Keratinocyte (primary cell): ENCODE results near the gene PLPP3. TPM values are rescaled to one million over a fixed set of nuclear protein-coding genes. Genes with fewer than 3 reads are reported as not detected.

ENCODE experiments used
- DNase-seq: peaks from one replicate; pipeline ENCODE4 v3.0.0-alpha.2; 2011; ENCODE audit warnings: low read depth, missing footprints, low spot score
- FAIRE-seq: peaks from 2 replicates; lab custom pipeline; 2011; peaks lifted over from hg19 to GRCh38; lab: Jason Lieb, UNC
- H2AFZ ChIP-seq: 2 replicates; pipeline ENCODE4 v1.6.0; 2012; ENCODE audit warnings: low read length, control low read depth, inconsistent platforms; ENCODE audit not compliant: control insufficient read depth
- H3K27ac ChIP-seq: 2 replicates; pipeline ENCODE4 v1.5.1; 2011; ENCODE audit warnings: low read length; ENCODE audit not compliant: control insufficient read depth, insufficient read depth
- H3K27me3 ChIP-seq: 3 replicates; pipeline ENCODE4 v1.6.0; 2011; ENCODE audit warnings: low read length; ENCODE audit not compliant: control insufficient read depth, insufficient read depth; ENCODE audit errors: extremely low read depth
- H3K36me3 ChIP-seq, 2 experiments: 2 replicates in 1 of 2; 3 replicates in 1 of 2; pipeline ENCODE4 v1.5.1; 2011; ENCODE audit warnings: low read length in 2 of 2, mild to moderate bottlenecking in 1 of 2; ENCODE audit not compliant: control insufficient read depth in 2 of 2, insufficient read depth in 2 of 2; ENCODE audit errors: extremely low read depth in 1 of 2
- H3K4me1 ChIP-seq: 3 replicates; pipeline ENCODE4 v1.5.1; 2011; ENCODE audit warnings: low read length; ENCODE audit not compliant: control insufficient read depth, insufficient read depth; ENCODE audit errors: extremely low read depth
- H3K4me2 ChIP-seq: 3 replicates; pipeline ENCODE4 v1.6.0; 2011; ENCODE audit warnings: low read depth, low read length; ENCODE audit not compliant: control insufficient read depth, insufficient read depth; ENCODE audit errors: extremely low read depth
- H3K4me3 ChIP-seq, 3 experiments: fragments of 200-600 bp in 1 of 3; sonication (generic) in 1 of 3; 2 replicates in 2 of 3; 3 replicates in 1 of 3; pipeline ENCODE4 v1.5.1; 2011 to 2016; ENCODE audit warnings: low read length in 3 of 3, mild to moderate bottlenecking in 3 of 3, control low read depth in 2 of 3, inconsistent platforms in 1 of 3, low read depth in 1 of 3, mixed read lengths in 1 of 3, mixed run types in 1 of 3, moderate library complexity in 1 of 3; ENCODE audit not compliant: control insufficient read depth in 2 of 3, insufficient read depth in 2 of 3; ENCODE audit errors: extremely low read depth in 1 of 3
- H3K79me2 ChIP-seq: 2 replicates; pipeline ENCODE4 v1.6.0; 2012; ENCODE audit warnings: low read length; ENCODE audit not compliant: control insufficient read depth, insufficient read depth
- H3K9ac ChIP-seq: 3 replicates; pipeline ENCODE4 v1.6.0; 2011; ENCODE audit warnings: low read length; ENCODE audit not compliant: control insufficient read depth, insufficient read depth; ENCODE audit errors: extremely low read depth
- H3K9me1 ChIP-seq: 3 replicates; pipeline ENCODE4 v1.6.0; 2011; ENCODE audit warnings: low read length; ENCODE audit not compliant: control insufficient read depth, insufficient read depth; ENCODE audit errors: extremely low read depth
- H3K9me3 ChIP-seq: 2 replicates; pipeline ENCODE4 v1.5.1; 2012; ENCODE audit warnings: low read depth, low read length; ENCODE audit not compliant: control insufficient read depth
- H4K20me1 ChIP-seq: 3 replicates; pipeline ENCODE4 v1.6.0; 2011; ENCODE audit warnings: low read length; ENCODE audit not compliant: control insufficient read depth, insufficient read depth; ENCODE audit errors: extremely low read depth
- CTCF ChIP-seq, 3 experiments: IDR thresholded peaks in 1 of 3; conservative IDR thresholded peaks in 1 of 3; optimal IDR thresholded peaks in 1 of 3; 2 replicates in 2 of 3; 3 replicates in 1 of 3; pipeline versions ENCODE3 to v1.5.1; 2011; ENCODE audit warnings: low read length in 3 of 3, mild to moderate bottlenecking in 3 of 3, moderate library complexity in 2 of 3, control low read depth in 1 of 3, inconsistent platforms in 1 of 3; ENCODE audit not compliant: insufficient read depth in 2 of 3; ENCODE audit errors: extremely low read depth in 1 of 3
- EZH2 ChIP-seq: IDR thresholded peaks from one replicate; pipeline ENCODE4 v1.6.1; 2012; ENCODE audit warnings: inconsistent platforms, mild to moderate bottlenecking, low read length, moderate library complexity
- dilution Hi-C: fragments of 300-500 bp; cut with MboI; formaldehyde crosslinking; loops from one replicate; pipeline ENCODE4 v1.7.0; 2020; ENCODE audit warnings: low sequenced_read_pairs; ENCODE audit not compliant: extremely low pct_ligation_motif_present
- polyA plus RNA-seq, 5 experiments: library from polyadenylated mRNA; depleted of rRNA in 3 of 5; stranded (reverse) in 3 of 5; stranded (forward) in 1 of 5; unstranded in 1 of 5; fragments of >200 nt; gene quantifications; 1 replicate in 1 of 5; 2 replicates in 3 of 5; 3 replicates in 1 of 5; pipeline versions ENCODE4 v1.2.1 to v1.2.3, GENCODE V29; 2011 to 2012; ENCODE audit warnings: missing spikeins in 2 of 5, low read depth in 1 of 5, low replicate concordance in 1 of 5

The PLPP3 gene
- polyA plus RNA-seq, 1 donor (not counting 4 experiments of a cell fraction or from before 2014, with no cell fraction given), result 4.0 TPM

GRCh38 chr1:56547473-56547872, 31.9 kb downstream of the PLPP3 start:
- Histone ChIP-seq H2AFZ (no peak overlapping the region), H3K36me3 (no peaks in the 10 kb centered on the region), H3K79me2 (no peaks in the 10 kb centered on the region), H3K27ac (no peak overlapping the region), H3K4me2 (no peak overlapping the region), H3K9me1 (no peaks in the 10 kb centered on the region), H3K27me3 (no peaks in the 10 kb centered on the region), H3K9me3 (no peaks in the 10 kb centered on the region), H3K4me3 (no peak overlapping the region), H4K20me1 (no peaks in the 10 kb centered on the region), H3K4me1 (peaks cover 3% of the 10 kb centered on the region), H3K9ac (no peak overlapping the region)
- DNase-seq (no peak), FAIRE-seq (no peak)
- dilution Hi-C loops, result no loop called here
- no peak for TF ChIP-seq CTCF (optimal IDR thresholded peaks at IDR 0.05 in 1 of 3, IDR thresholded peaks at IDR 0.05 in 1 of 3, conservative IDR thresholded peaks at IDR 0.05 in 1 of 3; ENCODE audit: extremely low read depth in 1 of 3, insufficient read depth in 2 of 3, low read length in 3 of 3)

- no peak overlapping the region for H3K4me3 ChIP-seq
- H3K4me2 ChIP-seq, result no peak overlapping the region
- FAIRE-seq (no peak), DNase-seq (no peak)
- H3K27me3 ChIP-seq, result no peaks in the 10 kb centered on the region
- dilution Hi-C loops, result no loop called here
- H3K9me3 ChIP-seq, result no peaks in the 10 kb centered on the region
- no peaks in the 10 kb centered on the region for H3K9me1 ChIP-seq
- H4K20me1 ChIP-seq, result no peaks in the 10 kb centered on the region
- no peak overlapping the region for H3K27ac ChIP-seq
- H3K9ac ChIP-seq, result no peak overlapping the region
- H3K4me1 ChIP-seq, result peaks cover 3% of the 10 kb centered on the region
- no peak overlapping the region for H2AFZ ChIP-seq
- no peaks in the 10 kb centered on the region for H3K79me2 ChIP-seq
- no peak for TF ChIP-seq EZH2
- no peak for TF ChIP-seq CTCF (optimal IDR thresholded peaks at IDR 0.05 in 1 of 3, IDR thresholded peaks at IDR 0.05 in 1 of 3, conservative IDR thresholded peaks at IDR 0.05 in 1 of 3; ENCODE audit: extremely low read depth in 1 of 3, insufficient read depth in 2 of 3, low read length in 3 of 3)
- no peaks in the 10 kb centered on the region for H3K36me3 ChIP-seq
Observed at GRCh38 chr1:56545711-56546110, 33.7 kb downstream of the PLPP3 start.
